ENCODE data around the gene TMEM86A.

TMEM86A gene

GRCh38 chr11:18700872-18701271 lies 2.3 kb downstream of the TMEM86A start:
- no peak for DNase-seq

DNA sequence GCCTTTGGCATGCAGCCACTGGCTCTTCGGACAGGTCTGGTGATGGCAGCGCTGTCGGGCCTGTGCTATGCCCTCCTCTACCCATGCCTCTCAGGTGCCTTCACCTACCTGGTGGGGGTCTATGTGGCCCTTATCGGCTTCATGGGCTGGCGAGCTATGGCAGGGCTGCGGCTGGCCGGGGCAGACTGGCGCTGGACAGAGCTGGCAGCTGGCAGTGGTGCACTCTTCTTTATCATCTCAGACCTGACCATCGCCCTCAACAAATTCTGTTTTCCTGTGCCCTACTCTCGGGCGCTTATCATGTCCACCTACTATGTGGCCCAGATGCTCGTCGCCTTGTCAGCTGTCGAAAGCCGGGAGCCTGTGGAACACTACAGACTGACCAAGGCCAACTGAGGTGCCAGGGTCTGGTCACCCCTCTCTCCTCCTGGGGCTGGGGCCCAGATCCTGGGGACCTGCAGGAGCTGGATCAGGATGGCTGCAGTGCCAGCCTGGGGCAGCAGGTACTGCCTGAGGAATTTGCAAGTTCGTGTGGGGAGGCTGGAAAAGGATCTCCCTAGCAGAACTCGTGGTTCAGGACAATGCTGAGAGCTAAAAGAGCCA lies 3.1 kb downstream of the TMEM86A start:
- no peak for DNase-seq

- DNase-seq, result no peak
These were observed 4.6 kb downstream of the TMEM86A start for GRCh38 chr11:18703001-18703763.

GRCh38 chr11:18704045-18704645 lies 5.6 kb downstream of the TMEM86A start:
- DNase-seq, result no peak

DNA sequence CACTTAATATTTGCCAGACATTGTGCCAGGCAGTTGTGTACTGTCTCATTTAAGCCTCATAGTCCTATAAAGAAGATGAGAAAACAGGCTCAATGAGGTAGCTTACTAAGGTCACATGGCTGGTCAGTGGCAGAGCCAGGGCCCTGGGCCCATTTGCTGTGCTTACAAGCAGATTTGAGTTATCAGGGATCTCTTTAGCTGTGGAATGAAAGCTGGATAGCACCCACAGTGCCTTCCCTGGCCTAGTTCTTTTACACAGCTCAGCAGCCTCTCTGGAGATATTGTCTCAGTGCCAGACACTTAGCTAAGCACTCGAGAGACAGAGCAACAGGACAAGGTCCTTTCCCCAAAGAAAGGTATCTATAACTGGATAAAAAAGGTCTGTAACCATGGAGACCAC lies 6.1 kb downstream of the TMEM86A start:
- no peak for DNase-seq

DNA sequence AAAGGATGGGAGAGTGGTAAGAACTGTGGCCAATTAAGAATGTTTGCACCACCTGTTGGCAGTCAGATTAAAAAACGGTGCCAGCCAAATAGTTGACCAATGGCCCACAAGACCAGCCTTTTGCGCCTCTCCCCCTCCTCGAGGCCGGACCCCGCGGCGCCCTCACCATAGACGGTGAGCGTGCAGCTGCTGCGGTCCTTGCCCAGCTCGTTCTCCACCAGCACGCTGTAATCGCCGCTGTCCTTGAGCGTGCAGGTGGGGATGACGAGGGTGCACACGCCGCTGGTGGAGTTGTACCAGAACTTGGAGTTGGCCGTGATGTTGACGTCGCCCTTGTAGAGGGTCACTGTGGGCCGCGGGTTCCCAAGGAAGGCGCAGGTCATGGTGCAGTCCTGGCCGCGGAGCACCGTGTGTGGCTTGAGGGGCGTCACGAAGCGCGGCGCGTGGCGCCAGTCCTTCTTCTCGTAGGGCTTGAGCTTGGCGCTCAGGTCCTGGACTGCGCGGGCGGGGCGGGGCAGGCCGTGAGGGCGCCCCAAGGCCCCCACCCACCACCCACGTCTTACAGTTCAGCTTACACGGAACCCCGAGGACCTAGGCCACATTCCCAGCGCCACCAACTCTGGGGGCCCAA lies 7.2 kb downstream of the TMEM86A start:
- no peak for DNase-seq

GRCh38 chr11:18706330-18707243 lies 8.0 kb downstream of the TMEM86A start:
- DNase-seq, result peak; percentile 12

- no peak for DNase-seq
These were observed 9.3 kb downstream of the TMEM86A start for GRCh38 chr11:18707811-18708340.

DNA sequence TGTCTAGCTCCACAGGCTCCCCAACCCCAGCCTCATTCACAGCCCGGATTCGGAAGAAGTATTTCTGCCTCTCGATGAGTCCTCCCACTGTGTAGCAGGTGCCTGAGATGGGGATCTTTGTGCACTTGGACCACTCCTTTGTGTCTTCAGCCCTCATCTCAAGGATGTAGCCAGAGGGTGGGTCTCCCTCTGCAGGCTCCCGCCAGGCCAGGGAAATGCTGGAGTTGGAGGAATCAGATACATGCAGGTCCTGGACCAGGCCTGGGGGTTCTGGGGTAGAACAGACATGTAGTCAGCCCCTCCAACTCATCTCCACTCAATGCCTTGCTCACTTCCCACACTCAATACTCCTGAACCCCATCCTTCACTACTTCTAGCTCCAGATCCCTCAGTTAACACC lies 10.8 kb downstream of the TMEM86A start:
- DNase-seq, result no peak

DNA sequence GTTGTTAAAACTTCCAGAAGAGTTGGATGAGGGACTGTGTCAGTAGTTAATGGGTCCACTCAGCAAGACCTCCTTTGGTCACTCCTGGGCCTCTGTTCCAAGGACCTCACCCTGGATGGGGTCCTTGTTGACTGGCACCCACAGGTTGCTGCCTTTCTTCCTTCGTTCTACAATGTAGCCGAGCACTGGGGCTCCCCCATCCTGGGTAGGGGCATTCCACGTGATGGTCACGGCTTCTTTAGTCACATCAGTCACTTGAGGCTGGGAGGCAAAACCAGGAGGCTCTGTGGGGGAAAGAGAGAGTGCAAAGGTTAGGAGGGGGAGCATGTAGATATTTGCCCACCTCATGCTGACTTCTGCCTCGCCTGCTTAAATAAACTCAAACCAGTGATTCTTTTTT lies 12.0 kb downstream of the TMEM86A start:
- DNase-seq, result no peak

DNA sequence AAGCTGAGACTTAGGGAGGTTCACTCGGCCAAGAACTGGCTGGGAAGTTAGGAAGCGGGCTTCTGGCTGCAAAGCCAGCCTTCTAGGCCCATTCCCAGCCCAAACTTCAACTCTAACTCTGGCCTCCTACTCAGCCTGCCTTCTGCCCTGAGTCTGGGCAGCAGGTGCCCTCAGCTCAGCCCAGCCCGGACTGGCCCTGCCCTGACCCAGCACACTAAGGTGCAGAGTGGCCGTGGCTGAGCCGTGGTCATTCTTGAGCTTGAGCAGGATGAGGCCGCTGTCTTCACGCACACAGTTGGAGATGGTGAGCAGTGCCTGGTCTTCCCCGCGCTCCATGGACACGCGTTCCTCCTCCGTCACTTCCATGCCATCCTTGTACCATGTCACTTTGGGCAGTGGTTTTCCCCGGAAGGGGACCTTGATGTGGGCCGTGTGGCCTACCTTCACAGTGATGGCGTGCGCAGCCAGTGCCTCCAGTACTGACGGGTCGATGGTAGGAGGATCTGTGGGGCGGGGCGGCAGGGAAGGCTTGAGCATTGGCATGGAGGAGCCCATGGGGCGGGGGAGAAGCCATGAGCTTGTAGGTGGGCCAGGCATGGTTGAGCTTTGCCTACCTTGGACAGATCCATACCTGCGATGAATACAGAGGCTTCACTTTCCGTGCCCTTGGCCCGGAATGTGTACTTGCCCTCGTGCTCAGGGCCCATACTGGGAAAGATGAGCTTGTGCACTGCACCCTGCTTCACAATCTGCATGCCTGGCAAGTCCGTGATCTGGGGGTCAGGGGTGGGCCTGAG lies 15.3 kb downstream of the TMEM86A start:
- no peak for DNase-seq

GRCh38 chr11:18714443-18714780 lies 15.8 kb downstream of the TMEM86A start:
- DNase-seq, result no peak

DNA sequence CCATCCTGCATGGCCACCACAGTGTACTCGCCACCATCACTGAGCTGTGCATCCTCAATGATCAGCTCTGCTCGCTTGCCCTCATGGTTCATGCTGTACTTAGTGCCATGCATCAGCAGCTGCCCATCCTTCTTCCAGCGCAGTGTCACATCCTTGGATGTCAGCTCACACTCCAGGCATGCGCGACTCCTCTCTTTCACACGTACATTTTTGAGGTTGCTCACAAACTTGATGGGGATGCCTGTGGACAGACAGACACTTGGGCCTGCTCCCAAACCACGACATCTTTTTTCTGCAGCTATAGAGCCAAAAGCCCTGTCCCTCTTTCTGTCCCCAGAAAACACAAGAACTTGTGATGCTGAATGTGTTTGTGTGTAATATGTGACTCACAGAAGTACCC lies 16.9 kb downstream of the TMEM86A start:
- DNase-seq, result no peak

DNA sequence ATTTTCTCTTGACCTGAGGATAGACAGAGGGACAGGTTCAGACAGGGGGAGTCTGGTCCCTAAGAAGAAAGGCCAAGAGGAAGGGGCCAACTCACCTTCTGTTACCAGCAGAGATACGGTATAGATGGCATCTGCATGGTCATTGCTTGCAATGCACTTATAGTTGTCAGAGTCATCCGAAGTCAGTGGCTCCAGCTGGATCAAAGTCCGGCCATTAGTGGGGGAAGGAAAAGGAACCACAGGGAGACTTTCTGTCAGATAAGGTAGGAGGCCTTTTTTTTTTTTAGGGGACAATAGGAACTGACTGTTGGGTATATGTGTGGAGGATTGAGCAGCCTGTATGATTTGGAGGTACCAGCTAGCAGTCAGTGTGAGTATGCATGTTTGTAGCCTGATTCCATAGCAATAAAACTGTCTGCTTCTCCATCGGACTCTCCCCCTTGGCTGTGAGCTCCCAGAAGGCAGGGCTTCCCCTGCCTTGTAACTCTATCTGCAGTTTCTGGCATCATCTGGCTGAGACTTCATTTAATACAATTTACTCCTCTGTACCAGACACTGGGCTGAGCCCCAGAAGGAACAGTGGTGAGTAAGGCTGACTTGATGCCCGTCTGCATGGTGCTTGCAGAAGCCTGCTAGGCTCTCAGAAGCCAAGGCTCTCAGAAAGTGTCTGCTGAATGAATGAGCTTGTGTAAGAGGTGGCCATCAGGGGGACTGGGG lies 21.7 kb downstream of the TMEM86A start:
- no peak for DNase-seq

DNA sequence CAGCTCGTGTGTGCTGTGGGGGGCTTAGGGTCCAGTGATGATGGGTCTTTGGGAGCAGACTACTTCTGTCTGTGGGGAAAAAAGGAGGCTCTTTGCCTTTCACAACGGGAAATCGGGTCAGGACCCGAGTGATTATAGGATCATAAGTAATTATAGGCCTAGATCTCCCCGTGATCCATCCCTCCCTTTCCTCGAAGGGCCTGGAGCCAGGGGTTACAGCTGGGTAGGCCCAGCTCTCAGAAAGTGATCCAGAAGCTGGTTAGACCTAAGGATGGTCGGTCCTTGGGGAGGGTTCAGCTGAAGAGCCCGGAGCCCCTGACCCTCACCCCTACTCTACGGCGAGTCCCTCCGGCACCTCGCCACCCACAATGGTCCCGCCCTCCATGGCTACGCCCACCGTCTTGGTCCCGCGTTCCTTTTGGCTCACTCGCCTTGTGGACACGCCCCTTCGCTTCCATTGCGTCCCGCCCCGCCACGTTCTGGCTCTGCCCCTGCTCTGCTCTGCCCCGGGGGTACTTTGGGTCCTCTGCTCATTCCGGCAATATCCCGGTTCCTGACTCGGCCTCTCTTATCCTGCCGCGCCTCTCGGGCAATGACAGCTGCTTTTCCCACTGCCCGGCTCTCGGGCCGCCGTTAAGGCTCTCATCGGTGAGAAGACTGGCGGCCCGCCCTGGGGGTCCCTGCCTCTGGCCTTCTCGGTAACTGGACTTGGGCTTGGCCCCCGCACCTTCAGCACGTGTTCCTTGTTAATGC lies 22.4 kb downstream of the TMEM86A start:
- peak; percentile 52 for DNase-seq

DNA sequence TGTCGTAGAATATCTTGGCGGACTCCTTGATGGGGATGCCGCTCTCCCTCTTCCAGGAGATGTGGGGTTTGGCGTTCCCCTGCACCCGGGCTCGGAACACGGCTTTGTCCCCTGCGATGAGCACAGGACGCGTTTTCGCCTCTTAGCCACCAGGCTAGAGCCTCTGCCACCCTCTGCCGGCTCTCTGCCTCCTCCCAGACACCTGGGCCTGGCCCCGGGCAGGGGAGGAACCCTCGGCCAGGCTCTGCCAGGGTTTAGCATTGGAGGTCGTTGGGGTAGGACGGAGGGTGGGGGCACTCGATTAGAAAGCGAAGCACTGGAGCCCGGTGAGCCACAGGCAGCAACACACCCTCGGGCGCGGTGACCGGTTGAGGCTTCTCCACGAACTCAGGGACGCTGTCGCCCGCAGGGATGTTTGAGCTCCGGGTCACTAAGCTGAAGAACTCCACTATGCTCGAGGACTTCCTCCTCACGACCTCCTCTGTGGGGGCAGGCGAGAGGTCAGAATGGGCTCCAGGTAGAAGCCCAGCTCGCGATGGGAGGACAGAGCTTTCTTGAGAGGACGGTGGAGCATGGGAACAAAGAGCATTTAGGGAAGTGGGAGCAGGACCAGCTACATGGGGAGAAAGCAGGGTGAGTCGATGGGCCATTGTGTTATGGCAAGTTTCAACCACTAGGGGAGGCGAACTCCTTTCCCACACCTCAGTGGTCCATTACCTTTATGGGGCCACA lies 23.1 kb downstream of the TMEM86A start:
- DNase-seq, result no peak

GRCh38 chr11:18722293-18722637 lies 23.7 kb downstream of the TMEM86A start:
- no peak for DNase-seq

GRCh38 chr11:18723991-18724390 lies 25.4 kb downstream of the TMEM86A start:
- no peak for DNase-seq

GRCh38 chr11:18726040-18726439 lies 27.5 kb downstream of the TMEM86A start, which contains the start of gene IGSF22:
Gene IGSF22 (minus strand): TSS chr11:18726188. CDS start chr11:18724236, 1,952 bp downstream.
- DNase-seq, result no peak

Measured in NCI-H446 treated with DMSO at 0.1 percent for 48 hours (cell line).